ENCODE measurements around the gene TMTC4. TPM values are rescaled to one million over a fixed set of nuclear protein-coding genes. Genes with fewer than 3 reads are reported as not detected.
A peak's percentile ranks its signal among the peaks of the same experiment; 100 is the strongest.
"Not testable (repeated sequence)": the region's sequence is repeated elsewhere in the genome, so short reads cannot be mapped to it uniquely, and the experiment has no call there.

The TMTC4 gene
- total RNA-seq, 2 experiments from 2014 or later, result 15.7 to 19.8 TPM

DNA sequence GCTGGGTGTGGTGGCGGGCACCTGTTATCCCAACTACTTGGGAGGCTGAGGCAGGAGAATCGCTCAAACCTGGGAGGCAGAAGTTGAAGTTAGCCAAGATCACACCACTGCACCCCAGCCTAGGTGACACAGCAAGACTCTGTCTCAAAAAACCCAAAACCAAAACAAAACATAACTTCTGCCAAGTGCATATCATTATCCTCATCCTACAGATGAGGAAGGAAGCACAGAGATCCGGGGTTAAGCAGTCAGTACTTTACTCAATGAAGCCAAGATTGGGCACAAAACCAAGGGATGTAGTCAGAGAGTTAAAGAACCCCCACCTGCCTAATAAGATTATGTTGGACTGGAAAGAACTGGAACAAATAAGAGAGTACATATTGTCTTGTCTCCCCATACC, 5.5 kb upstream of the TMTC4 start:
- no peak overlapping the region for H3K4me3 ChIP-seq (ENCODE audit: low read depth, low read length, poor library complexity, severe bottlenecking)
- no peak overlapping the region for H3K4me2 ChIP-seq (ENCODE audit: low read length)
- H3K36me3 ChIP-seq (ENCODE audit: insufficient read depth, low read length), result no peaks in the 10 kb centered on the region
- POLR2A ChIA-PET, result no interaction called here
- no peaks in the 10 kb centered on the region for H3K9me3 ChIP-seq (ENCODE audit: low read length)
- no TSS peak for BruUV-seq (replicated peaks)
- intact Hi-C loops (cut with micrococcal nuclease; ENCODE audit: unreplicated experiment), result no loop called here
- CTCF ChIA-PET (ENCODE audit: unreplicated experiment), result no interaction called here
- no peak overlapping the region for H3K27ac ChIP-seq (ENCODE audit: low read depth, low read length, poor library complexity, severe bottlenecking)
- H3K4me1 ChIP-seq (ENCODE audit: insufficient read depth, low read length, poor library complexity, severe bottlenecking), result no peaks in the 10 kb centered on the region
- no peak overlapping the region for H2AFZ ChIP-seq (ENCODE audit: low read length)
- no peaks in the 10 kb centered on the region for H3K9me2 ChIP-seq (ENCODE audit: insufficient read depth, low read length)
- H3K79me2 ChIP-seq (ENCODE audit: insufficient read depth, low read depth, low read length), result no peaks in the 10 kb centered on the region
- no peaks in the 10 kb centered on the region for H4K20me1 ChIP-seq (ENCODE audit: insufficient read depth, low read length)
- DNase-seq (ENCODE audit: low spot score), result no peak
- TF ChIP-seq EZH2phosphoT487 (IDR thresholded peaks at IDR 0.05; ENCODE audit: borderline replicate concordance, low read depth, low read length), result no peak
- TF ChIP-seq, protein P1, sequence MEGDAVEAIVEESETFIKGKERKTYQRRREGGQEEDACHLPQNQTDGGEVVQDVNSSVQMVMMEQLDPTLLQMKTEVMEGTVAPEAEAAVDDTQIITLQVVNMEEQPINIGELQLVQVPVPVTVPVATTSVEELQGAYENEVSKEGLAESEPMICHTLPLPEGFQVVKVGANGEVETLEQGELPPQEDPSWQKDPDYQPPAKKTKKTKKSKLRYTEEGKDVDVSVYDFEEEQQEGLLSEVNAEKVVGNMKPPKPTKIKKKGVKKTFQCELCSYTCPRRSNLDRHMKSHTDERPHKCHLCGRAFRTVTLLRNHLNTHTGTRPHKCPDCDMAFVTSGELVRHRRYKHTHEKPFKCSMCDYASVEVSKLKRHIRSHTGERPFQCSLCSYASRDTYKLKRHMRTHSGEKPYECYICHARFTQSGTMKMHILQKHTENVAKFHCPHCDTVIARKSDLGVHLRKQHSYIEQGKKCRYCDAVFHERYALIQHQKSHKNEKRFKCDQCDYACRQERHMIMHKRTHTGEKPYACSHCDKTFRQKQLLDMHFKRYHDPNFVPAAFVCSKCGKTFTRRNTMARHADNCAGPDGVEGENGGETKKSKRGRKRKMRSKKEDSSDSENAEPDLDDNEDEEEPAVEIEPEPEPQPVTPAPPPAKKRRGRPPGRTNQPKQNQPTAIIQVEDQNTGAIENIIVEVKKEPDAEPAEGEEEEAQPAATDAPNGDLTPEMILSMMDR (conservative IDR thresholded peaks at IDR 0.05; ENCODE audit: low read length), result no peak

DNA sequence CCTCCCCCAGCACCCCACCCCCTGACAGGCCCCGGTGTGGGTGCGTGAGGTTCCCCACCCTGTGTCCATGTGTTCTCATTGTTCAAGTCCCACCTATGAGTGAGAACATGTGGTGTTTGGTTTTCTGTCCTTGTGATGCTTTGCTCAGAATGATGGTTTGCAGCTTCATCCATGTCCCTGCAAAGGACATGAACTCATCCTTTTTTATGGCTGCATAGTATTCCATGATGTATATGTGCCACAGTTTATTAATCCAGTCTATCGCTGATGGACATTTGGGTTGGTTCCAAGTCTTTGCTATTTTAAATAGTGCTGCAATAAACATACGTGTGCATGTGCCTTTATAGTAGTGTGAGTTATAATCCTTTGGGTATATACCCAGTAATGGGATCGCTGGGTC, 2.5 kb upstream of the TMTC4 start:
- H3K4me2 ChIP-seq (ENCODE audit: low read length); DNase-seq (ENCODE audit: low spot score); H3K9me3 ChIP-seq (ENCODE audit: low read length); H3K27ac ChIP-seq (ENCODE audit: low read depth, low read length, poor library complexity, severe bottlenecking); H3K4me3 ChIP-seq (ENCODE audit: low read depth, low read length, poor library complexity, severe bottlenecking); H3K4me1 ChIP-seq (ENCODE audit: insufficient read depth, low read length, poor library complexity, severe bottlenecking); H3K36me3 ChIP-seq (ENCODE audit: insufficient read depth, low read length); H2AFZ ChIP-seq (ENCODE audit: low read length); POLR2A ChIA-PET; H3K9me2 ChIP-seq (ENCODE audit: insufficient read depth, low read length); CTCF ChIA-PET (ENCODE audit: unreplicated experiment); H3K79me2 ChIP-seq (ENCODE audit: insufficient read depth, low read depth, low read length); H4K20me1 ChIP-seq (ENCODE audit: insufficient read depth, low read length); BruUV-seq (replicated peaks): not testable (repeated sequence)
- intact Hi-C loops (cut with micrococcal nuclease; ENCODE audit: unreplicated experiment), result loop anchor here (10.0 kb wide), 1 partner anchor 1072 kb away; the partner anchor contains the start of gene CLYBL

DNA sequence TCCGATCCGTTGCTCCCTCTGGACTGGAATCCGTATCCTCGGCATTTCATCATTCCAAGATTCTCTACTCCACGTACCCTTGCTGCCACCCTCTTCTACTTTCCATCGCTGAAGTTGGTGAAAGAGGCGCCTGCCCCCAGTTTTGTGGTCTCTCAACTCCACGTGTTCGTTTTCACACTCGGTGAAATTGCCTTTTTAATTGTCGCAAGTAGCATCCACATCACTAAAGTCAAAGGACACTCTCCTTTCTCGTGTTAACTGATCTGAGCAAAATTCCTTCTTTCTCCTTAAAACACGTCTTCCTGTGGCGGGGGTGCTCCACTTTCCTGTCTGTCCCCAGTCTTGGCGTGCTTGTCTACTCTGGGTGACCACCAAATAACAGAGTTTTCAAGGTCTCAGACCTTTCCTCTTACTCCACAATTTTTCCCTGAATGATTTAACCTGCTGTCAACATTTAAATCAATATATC, 1.1 kb upstream of the TMTC4 start:
- Histone ChIP-seq H3K27ac (ENCODE audit: low read depth, low read length, poor library complexity, severe bottlenecking) (no peak overlapping the region), H3K79me2 (ENCODE audit: insufficient read depth, low read depth, low read length) (no peaks in the 10 kb centered on the region), H4K20me1 (ENCODE audit: insufficient read depth, low read length) (no peaks in the 10 kb centered on the region), H3K36me3 (ENCODE audit: insufficient read depth, low read length) (no peaks in the 10 kb centered on the region), H3K4me2 (ENCODE audit: low read length) (peak overlapping the region; percentile 92), H3K4me1 (ENCODE audit: insufficient read depth, low read length, poor library complexity, severe bottlenecking) (no peaks in the 10 kb centered on the region), H3K9me3 (ENCODE audit: low read length) (no peaks in the 10 kb centered on the region), H3K9me2 (ENCODE audit: insufficient read depth, low read length) (no peaks in the 10 kb centered on the region), H2AFZ (ENCODE audit: low read length) (peak overlapping the region; percentile 79; the same call in 1 of the 2 replicates), H3K4me3 (ENCODE audit: low read depth, low read length, poor library complexity, severe bottlenecking) (peak overlapping the region; percentile 75)
- CTCF ChIA-PET (ENCODE audit: unreplicated experiment), result no interaction called here
- intact Hi-C loops (cut with micrococcal nuclease; ENCODE audit: unreplicated experiment), result loop anchor here (10.0 kb wide), 1 partner anchor 1071 kb away; the partner anchor contains the start of gene CLYBL
- no TSS peak for BruUV-seq (replicated peaks)
- POLR2A ChIA-PET, result no interaction called here
- TF ChIP-seq EZH2phosphoT487 (IDR thresholded peaks at IDR 0.05; ENCODE audit: borderline replicate concordance, low read depth, low read length), result no peak
- TF ChIP-seq, protein P1 (conservative IDR thresholded peaks at IDR 0.05; ENCODE audit: low read length), result no peak
- DNase-seq (ENCODE audit: low spot score), result no peak
